Measurements from ENCODE around the gene FLT1. TPM values are rescaled to one million over a fixed set of nuclear protein-coding genes. Genes with fewer than 3 reads are reported as not detected.

FLT1 gene
- total RNA-seq, 1 experiment from 2014 or later: 0.25 TPM

GRCh38 chr13:28355822-28356371 lies 139.0 kb downstream of the FLT1 start:
- Histone ChIP-seq H2AFZ (ENCODE audit: low read depth, low read length, poor library complexity, severe bottlenecking) (no peak overlapping the region), H3K9ac (ENCODE audit: low read length) (no peak overlapping the region), H3K4me1 (ENCODE audit: control insufficient read depth in 1 of 2, insufficient read depth in 2 of 2, low read length in 2 of 2) (no peaks in the 10 kb centered on the region), H3K9me3 (ENCODE audit: control insufficient read depth in 1 of 2, insufficient read depth in 1 of 2, low read depth in 1 of 2, low read length in 2 of 2) (no peaks in the 10 kb centered on the region), H4K20me1 (ENCODE audit: insufficient read depth) (no peaks in the 10 kb centered on the region), H3K36me3 (ENCODE audit: control insufficient read depth in 1 of 2, insufficient read depth in 2 of 2, low read length in 2 of 2) (no peaks in the 10 kb centered on the region), H3K9me2 (ENCODE audit: insufficient read depth) (no peaks in the 10 kb centered on the region), H3K27ac (ENCODE audit: low read depth, low read length) (no peak overlapping the region), H3K4me3 (replicated peaks in 1 of 2; ENCODE audit: low read depth in 1 of 2, low read length in 2 of 2) (no peak overlapping the region), H3K27me3 (ENCODE audit: insufficient read depth, low read length) (no peaks in the 10 kb centered on the region), H3K4me2 (ENCODE audit: low read length) (no peak overlapping the region), H3K79me2 (ENCODE audit: insufficient read depth, low read length) (no peaks in the 10 kb centered on the region)
- no TSS peak for BruUV-seq (replicated peaks)
- TF ChIP-seq ELF1 (IDR thresholded peaks at IDR 0.05; ENCODE audit: borderline replicate concordance, low read depth) (no peak), CTCF (IDR thresholded peaks at IDR 0.05 in 2 of 3, conservative IDR thresholded peaks at IDR 0.05 in 1 of 3; ENCODE audit: borderline replicate concordance in 1 of 3, insufficient read depth in 1 of 3, low read depth in 2 of 3, low read length in 2 of 3) (no peak), SRF (IDR thresholded peaks at IDR 0.05; ENCODE audit: low read depth) (no peak), SIN3A (IDR thresholded peaks at IDR 0.05; ENCODE audit: low read depth) (no peak), MAX (IDR thresholded peaks at IDR 0.05) (no peak), POLR2AphosphoS5 (IDR thresholded peaks at IDR 0.05; ENCODE audit: low read depth, low read length) (no peak), REST (IDR thresholded peaks at IDR 0.05; ENCODE audit: low read depth) (no peak), RAD21 (IDR thresholded peaks at IDR 0.05; ENCODE audit: low read depth) (no peak), YY1 (IDR thresholded peaks at IDR 0.05; ENCODE audit: extremely low read depth, insufficient replicate concordance, low read depth, low read length) (no peak), ATF3 (IDR thresholded peaks at IDR 0.05) (no peak), FOSL1 (IDR thresholded peaks at IDR 0.05; ENCODE audit: low read depth) (no peak)
- no peak for DNase-seq (ENCODE audit: low read depth, low spot score)
- RAD21 ChIA-PET (ENCODE audit: low non-redundant PET in 1 of 2, low total read pairs in 2 of 2, uncharacterized antibody in 2 of 2, unreplicated experiment in 2 of 2): no interaction called here
- CTCF ChIA-PET: no interaction called here
- POLR2A ChIA-PET: no interaction called here
- ATAC-seq: no peak
- intact Hi-C loops (cut with micrococcal nuclease): no loop called here
